Osteoblast (primary cell): ENCODE measurements around the gene FGF14. TPM values are rescaled to one million over a fixed set of nuclear protein-coding genes. Genes with fewer than 3 reads are reported as not detected.

Source experiments
- DNase-seq: peaks from one replicate; pipeline ENCODE4 v3.0.0; 2011; ENCODE audit warnings: low spot score, mixed read lengths; ENCODE audit not compliant: insufficient read length; ENCODE audit errors: missing footprints
- H2AFZ ChIP-seq: 2 replicates; pipeline ENCODE4 v1.6.0; 2011; ENCODE audit warnings: mild to moderate bottlenecking, low read length
- H3K27ac ChIP-seq: 2 replicates; pipeline ENCODE4 v1.5.1; 2011; ENCODE audit warnings: mild to moderate bottlenecking, low read depth, low read length, moderate library complexity
- H3K27me3 ChIP-seq: 2 replicates; pipeline ENCODE4 v1.6.0; 2012; ENCODE audit warnings: mild to moderate bottlenecking, control low read depth, inconsistent platforms, low read length, moderate library complexity; ENCODE audit not compliant: insufficient read depth
- H3K36me3 ChIP-seq: 2 replicates; pipeline ENCODE4 v1.5.1; 2011; ENCODE audit warnings: mild to moderate bottlenecking, low read length, control low read depth, moderate library complexity; ENCODE audit not compliant: insufficient read depth
- H3K4me1 ChIP-seq: 2 replicates; pipeline ENCODE4 v1.5.1; 2011; ENCODE audit warnings: mild to moderate bottlenecking, low read length, control low read depth, moderate library complexity; ENCODE audit not compliant: insufficient read depth
- H3K4me2 ChIP-seq: 2 replicates; pipeline ENCODE4 v1.6.0; 2011; ENCODE audit warnings: mild to moderate bottlenecking, low read length; ENCODE audit not compliant: insufficient read depth
- H3K4me3 ChIP-seq: fragments of 200-600 bp; sonication (generic); 3 replicates; pipeline ENCODE4 v1.5.1; 2012; ENCODE audit warnings: mild to moderate bottlenecking, low read length, inconsistent platforms; ENCODE audit not compliant: insufficient read depth
- H3K79me2 ChIP-seq: 2 replicates; pipeline ENCODE4 v1.6.0; 2012; ENCODE audit warnings: mild to moderate bottlenecking, low read length, control low read depth, inconsistent platforms; ENCODE audit not compliant: insufficient read depth
- H3K9me3 ChIP-seq: 2 replicates; pipeline ENCODE4 v1.5.1; 2011; ENCODE audit warnings: low read depth, low read length, control low read depth
- H4K20me1 ChIP-seq: 2 replicates; pipeline ENCODE4 v1.6.0; 2012; ENCODE audit warnings: mild to moderate bottlenecking, low read length, control low read depth; ENCODE audit not compliant: insufficient read depth
- CTCF ChIP-seq: IDR thresholded peaks from 2 replicates; pipeline ENCODE4 v1.5.1; 2011; ENCODE audit warnings: mild to moderate bottlenecking, low read depth, low read length, moderate library complexity; ENCODE audit errors: extremely low read depth
- total RNA-seq: library from RNA; depleted of rRNA; stranded (reverse); fragments of >200 nt; gene quantifications from 2 replicates; pipeline ENCODE4 v1.2.3, GENCODE V29; 2012

FGF14 gene
- total RNA-seq, 1 donor = under 0.01 TPM

DNA sequence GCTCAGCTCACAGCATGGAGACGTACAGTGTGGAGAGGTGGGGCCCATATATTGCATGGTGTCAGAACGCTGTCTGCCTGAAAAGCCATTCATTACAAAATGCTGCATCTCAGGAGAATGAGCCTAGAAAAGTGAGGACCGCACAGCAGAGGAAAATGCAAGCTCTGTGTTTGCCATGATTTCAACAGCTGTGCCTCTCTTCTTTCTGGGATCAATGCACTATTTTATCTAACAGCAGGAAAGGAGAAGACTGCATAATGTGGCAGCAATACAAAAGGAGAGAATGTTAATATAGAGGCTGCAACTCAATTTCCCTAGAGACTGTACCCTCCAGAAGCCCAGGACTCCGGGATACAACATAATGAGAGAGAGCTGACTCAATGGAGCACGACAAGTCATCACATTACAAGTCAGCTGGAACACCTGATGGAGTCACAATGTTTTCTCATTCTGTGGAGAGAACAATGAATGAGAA, 368.0 kb downstream of the FGF14 start:
- Histone ChIP-seq H3K27ac (no peak overlapping the region), H3K4me3 (no peak overlapping the region), H3K36me3 (no peaks in the 10 kb centered on the region), H3K4me2 (no peak overlapping the region), H2AFZ (no peak overlapping the region), H4K20me1 (no peaks in the 10 kb centered on the region), H3K27me3 (no peaks in the 10 kb centered on the region), H3K79me2 (no peaks in the 10 kb centered on the region), H3K4me1 (no peaks in the 10 kb centered on the region), H3K9me3 (no peaks in the 10 kb centered on the region)
- TF ChIP-seq CTCF = no peak
- DNase-seq = no peak

- Histone ChIP-seq H3K36me3 (no peaks in the 10 kb centered on the region), H3K27me3 (no peaks in the 10 kb centered on the region), H3K4me3 (no peak overlapping the region), H3K79me2 (no peaks in the 10 kb centered on the region), H3K4me1 (no peaks in the 10 kb centered on the region), H3K9me3 (no peaks in the 10 kb centered on the region), H4K20me1 (no peaks in the 10 kb centered on the region), H2AFZ (no peak overlapping the region), H3K27ac (no peak overlapping the region), H3K4me2 (no peak overlapping the region)
- no peak for TF ChIP-seq CTCF
- DNase-seq = no peak
Observed at GRCh38 chr13:102033386-102033785, 368.5 kb downstream of the FGF14 start.

DNA sequence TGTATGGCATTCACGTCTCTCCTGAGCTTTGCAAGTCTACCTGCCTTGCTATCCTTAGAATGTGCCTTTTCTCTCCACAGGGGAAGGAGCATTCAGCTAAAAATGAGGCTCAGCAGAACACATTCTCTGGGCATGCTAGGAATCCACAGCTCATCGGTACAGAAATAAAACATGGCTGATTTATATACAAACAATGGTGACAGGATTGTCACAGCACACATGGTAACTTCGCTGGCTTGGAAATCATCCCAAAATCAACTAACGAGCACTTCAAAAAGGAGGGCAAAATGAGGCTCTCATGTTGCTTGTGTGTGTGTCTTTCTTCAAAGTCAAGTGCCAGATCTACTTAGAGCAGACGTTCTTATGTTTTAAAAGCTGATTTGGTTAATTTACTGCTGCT, 373.0 kb downstream of the FGF14 start:
- no peaks in the 10 kb centered on the region for H4K20me1 ChIP-seq
- H3K9me3 ChIP-seq = no peaks in the 10 kb centered on the region
- H3K36me3 ChIP-seq = no peaks in the 10 kb centered on the region
- H2AFZ ChIP-seq = no peak overlapping the region
- no peak for DNase-seq
- H3K4me3 ChIP-seq = no peak overlapping the region
- TF ChIP-seq CTCF = no peak
- H3K4me1 ChIP-seq = no peaks in the 10 kb centered on the region
- H3K79me2 ChIP-seq = no peaks in the 10 kb centered on the region
- no peak overlapping the region for H3K4me2 ChIP-seq
- H3K27me3 ChIP-seq = no peaks in the 10 kb centered on the region
- no peak overlapping the region for H3K27ac ChIP-seq

GRCh38 chr13:102028206-102028605, 373.6 kb downstream of the FGF14 start:
- H3K27me3 ChIP-seq = no peaks in the 10 kb centered on the region
- H3K9me3 ChIP-seq = no peaks in the 10 kb centered on the region
- no peak overlapping the region for H3K4me3 ChIP-seq
- no peaks in the 10 kb centered on the region for H3K36me3 ChIP-seq
- no peaks in the 10 kb centered on the region for H3K79me2 ChIP-seq
- H4K20me1 ChIP-seq = no peaks in the 10 kb centered on the region
- H2AFZ ChIP-seq = no peak overlapping the region
- DNase-seq = no peak
- no peak overlapping the region for H3K27ac ChIP-seq
- H3K4me1 ChIP-seq = no peaks in the 10 kb centered on the region
- H3K4me2 ChIP-seq = no peak overlapping the region
- no peak for TF ChIP-seq CTCF
